ENCODE measurements around the gene NEB.

DNA sequence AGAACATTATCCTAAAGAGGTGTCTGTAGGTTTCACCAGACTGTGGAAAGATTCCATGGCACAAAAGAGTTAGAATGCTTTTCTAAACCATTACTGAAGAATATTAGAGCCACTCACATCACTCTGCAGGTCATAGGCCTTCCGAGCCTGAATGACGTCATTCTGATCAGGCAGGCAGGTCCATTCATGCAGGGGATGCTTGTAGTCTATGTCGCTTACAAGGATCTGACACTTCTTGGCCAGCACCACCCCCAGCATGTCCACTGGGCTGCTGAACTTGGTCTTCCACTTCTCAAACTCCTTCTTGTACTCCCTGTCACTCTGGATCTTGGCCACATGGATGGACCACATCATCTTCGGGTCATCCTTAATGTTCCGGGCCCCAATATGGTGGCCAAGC, 120.1 kb downstream of the NEB start:
- TF ChIP-seq SIN3A (IDR thresholded peaks at IDR 0.05; ENCODE audit: borderline replicate concordance, low read depth, low read length) (no peak), ZNF878 (CRISPR knock-in tag; IDR thresholded peaks at IDR 0.05) (no peak), RFX5 (IDR thresholded peaks at IDR 0.05; ENCODE audit: low read depth, low read length) (no peak), ZFP82 (CRISPR knock-in tag; IDR thresholded peaks at IDR 0.05; ENCODE audit: borderline replicate concordance) (no peak), HNRNPK (IDR thresholded peaks at IDR 0.05; ENCODE audit: low read depth, low read length, poor library complexity, severe bottlenecking) (no peak), ZNF776 (CRISPR knock-in tag; IDR thresholded peaks at IDR 0.05) (no peak)
- TF ChIP-seq, protein P1, sequence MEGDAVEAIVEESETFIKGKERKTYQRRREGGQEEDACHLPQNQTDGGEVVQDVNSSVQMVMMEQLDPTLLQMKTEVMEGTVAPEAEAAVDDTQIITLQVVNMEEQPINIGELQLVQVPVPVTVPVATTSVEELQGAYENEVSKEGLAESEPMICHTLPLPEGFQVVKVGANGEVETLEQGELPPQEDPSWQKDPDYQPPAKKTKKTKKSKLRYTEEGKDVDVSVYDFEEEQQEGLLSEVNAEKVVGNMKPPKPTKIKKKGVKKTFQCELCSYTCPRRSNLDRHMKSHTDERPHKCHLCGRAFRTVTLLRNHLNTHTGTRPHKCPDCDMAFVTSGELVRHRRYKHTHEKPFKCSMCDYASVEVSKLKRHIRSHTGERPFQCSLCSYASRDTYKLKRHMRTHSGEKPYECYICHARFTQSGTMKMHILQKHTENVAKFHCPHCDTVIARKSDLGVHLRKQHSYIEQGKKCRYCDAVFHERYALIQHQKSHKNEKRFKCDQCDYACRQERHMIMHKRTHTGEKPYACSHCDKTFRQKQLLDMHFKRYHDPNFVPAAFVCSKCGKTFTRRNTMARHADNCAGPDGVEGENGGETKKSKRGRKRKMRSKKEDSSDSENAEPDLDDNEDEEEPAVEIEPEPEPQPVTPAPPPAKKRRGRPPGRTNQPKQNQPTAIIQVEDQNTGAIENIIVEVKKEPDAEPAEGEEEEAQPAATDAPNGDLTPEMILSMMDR (CRISPR knock-in tag; IDR thresholded peaks at IDR 0.05), result no peak
- TF ChIP-seq, protein P2, sequence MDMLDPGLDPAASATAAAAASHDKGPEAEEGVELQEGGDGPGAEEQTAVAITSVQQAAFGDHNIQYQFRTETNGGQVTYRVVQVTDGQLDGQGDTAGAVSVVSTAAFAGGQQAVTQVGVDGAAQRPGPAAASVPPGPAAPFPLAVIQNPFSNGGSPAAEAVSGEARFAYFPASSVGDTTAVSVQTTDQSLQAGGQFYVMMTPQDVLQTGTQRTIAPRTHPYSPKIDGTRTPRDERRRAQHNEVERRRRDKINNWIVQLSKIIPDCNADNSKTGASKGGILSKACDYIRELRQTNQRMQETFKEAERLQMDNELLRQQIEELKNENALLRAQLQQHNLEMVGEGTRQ (IDR thresholded peaks at IDR 0.05; ENCODE audit: low read depth, low read length), result no peak
- TF ChIP-seq, protein P2 (CRISPR knock-in tag; IDR thresholded peaks at IDR 0.05; ENCODE audit: borderline replicate concordance), result no peak
- TF ChIP-seq, protein P3, sequence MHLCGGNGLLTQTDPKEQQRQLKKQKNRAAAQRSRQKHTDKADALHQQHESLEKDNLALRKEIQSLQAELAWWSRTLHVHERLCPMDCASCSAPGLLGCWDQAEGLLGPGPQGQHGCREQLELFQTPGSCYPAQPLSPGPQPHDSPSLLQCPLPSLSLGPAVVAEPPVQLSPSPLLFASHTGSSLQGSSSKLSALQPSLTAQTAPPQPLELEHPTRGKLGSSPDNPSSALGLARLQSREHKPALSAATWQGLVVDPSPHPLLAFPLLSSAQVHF (CRISPR knock-in tag; IDR thresholded peaks at IDR 0.05), result no peak
- TF ChIP-seq, protein P4, sequence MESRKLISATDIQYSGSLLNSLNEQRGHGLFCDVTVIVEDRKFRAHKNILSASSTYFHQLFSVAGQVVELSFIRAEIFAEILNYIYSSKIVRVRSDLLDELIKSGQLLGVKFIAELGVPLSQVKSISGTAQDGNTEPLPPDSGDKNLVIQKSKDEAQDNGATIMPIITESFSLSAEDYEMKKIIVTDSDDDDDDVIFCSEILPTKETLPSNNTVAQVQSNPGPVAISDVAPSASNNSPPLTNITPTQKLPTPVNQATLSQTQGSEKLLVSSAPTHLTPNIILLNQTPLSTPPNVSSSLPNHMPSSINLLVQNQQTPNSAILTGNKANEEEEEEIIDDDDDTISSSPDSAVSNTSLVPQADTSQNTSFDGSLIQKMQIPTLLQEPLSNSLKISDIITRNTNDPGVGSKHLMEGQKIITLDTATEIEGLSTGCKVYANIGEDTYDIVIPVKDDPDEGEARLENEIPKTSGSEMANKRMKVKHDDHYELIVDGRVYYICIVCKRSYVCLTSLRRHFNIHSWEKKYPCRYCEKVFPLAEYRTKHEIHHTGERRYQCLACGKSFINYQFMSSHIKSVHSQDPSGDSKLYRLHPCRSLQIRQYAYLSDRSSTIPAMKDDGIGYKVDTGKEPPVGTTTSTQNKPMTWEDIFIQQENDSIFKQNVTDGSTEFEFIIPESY (CRISPR knock-in tag; IDR thresholded peaks at IDR 0.05), result no peak
